ENCODE results near the gene MMP24. TPM values are rescaled to one million over a fixed set of nuclear protein-coding genes. Genes with fewer than 3 reads are reported as not detected.

MMP24 gene
- total and polyA plus RNA-seq, 2 of the 13 experiments (the other 11 are each of a cell fraction or from before 2014, with no cell fraction given) = 0.29 to 0.35 TPM

DNA sequence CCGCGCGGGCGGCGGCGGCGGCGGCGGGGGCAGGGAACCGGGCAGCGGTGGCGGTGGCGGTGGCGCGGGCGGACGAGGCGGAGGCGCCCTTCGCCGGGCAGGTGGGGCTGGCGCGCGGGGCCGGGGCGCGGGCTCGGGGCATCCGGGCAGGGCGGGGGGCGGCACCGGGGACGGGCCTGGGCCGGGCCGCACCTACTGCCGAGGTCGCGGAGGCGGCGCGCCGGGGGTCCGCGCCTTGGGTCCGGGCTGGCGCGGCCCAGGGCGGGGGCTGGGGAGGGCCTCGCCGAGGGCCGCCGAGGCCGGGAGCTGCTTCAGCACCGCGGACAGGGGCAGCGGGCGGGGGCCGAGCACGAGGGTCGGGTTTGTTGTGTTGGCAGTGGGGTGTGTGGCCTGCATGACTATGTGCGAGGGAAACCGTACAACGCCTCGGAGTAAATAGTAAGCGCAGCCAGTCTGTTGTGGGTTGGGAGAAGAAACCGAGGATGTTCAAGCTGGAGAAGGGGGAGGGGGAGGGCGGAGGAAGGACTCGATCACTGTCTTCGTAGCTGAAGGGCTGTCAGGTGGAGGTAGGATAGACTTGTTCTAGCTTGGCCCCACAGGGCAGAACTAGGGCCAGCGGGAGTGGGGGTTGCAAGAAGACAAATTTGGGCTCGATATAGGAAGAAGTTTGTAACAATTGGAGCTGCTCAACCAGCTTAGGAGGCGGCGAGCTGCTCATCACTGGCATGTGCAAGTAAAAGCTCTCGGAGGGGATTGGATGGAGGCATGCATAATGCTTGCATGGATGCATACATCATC is 593 bp downstream of the MMP24 start (continued):
- TF ChIP-seq HMG20B (CRISPR knock-in tag; conservative IDR thresholded peaks at IDR 0.05) = peak; percentile 67; the same call in 1 of the 2 replicates
- peak; percentile 91 for TF ChIP-seq ZFP90 (CRISPR knock-in tag; IDR thresholded peaks at IDR 0.05; ENCODE audit: borderline replicate concordance)
- TF ChIP-seq ZNF768 (CRISPR knock-in tag; IDR thresholded peaks at IDR 0.05) = peak; percentile 89
- TF ChIP-seq ZSCAN29 (CRISPR knock-in tag; conservative IDR thresholded peaks at IDR 0.05) = no peak
- peak; percentile 90 for TF ChIP-seq ZNF205 (CRISPR knock-in tag; IDR thresholded peaks at IDR 0.05)
- TF ChIP-seq, protein P1, sequence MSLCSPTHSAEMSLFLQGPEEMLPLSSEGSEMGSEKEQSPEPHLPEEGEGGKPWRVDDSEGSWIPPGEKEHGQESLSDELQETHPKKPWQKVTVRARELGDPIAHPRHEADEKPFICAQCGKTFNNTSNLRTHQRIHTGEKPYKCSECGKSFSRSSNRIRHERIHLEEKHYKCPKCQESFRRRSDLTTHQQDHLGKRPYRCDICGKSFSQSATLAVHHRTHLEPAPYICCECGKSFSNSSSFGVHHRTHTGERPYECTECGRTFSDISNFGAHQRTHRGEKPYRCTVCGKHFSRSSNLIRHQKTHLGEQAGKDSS (CRISPR knock-in tag; IDR thresholded peaks at IDR 0.05; ENCODE audit: borderline replicate concordance, low read depth) = peak; percentile 93; the same call in 1 of the 2 replicates
- TF ChIP-seq PHB2 (IDR thresholded peaks at IDR 0.05; ENCODE audit: partially characterized antibody) = no peak
- no peak for TF ChIP-seq ZNF615 (CRISPR knock-in tag; IDR thresholded peaks at IDR 0.05; ENCODE audit: borderline replicate concordance)
- no peak for TF ChIP-seq PCBP1 (IDR thresholded peaks at IDR 0.05; ENCODE audit: borderline replicate concordance, low read depth, low read length)
- TF ChIP-seq ATF1 (CRISPR knock-in tag; IDR thresholded peaks at IDR 0.05) = no peak
- TF ChIP-seq BHLHE40 (IDR thresholded peaks at IDR 0.05; ENCODE audit: low read length) = peak; percentile 42; the same call in 1 of the 2 replicates
- peak; percentile 83 for TF ChIP-seq KMT2B (CRISPR knock-in tag; IDR thresholded peaks at IDR 0.05)
- TF ChIP-seq HHEX (CRISPR knock-in tag; IDR thresholded peaks at IDR 0.05) = no peak
- TF ChIP-seq MEF2D (CRISPR knock-in tag; IDR thresholded peaks at IDR 0.05) = peak; percentile 79
- peak; percentile 96; the same call in 1 of the 2 replicates for TF ChIP-seq ATF7-NPFF (CRISPR knock-in tag; IDR thresholded peaks at IDR 0.05; ENCODE audit: low read depth)
- no peak for TF ChIP-seq ZNF619 (CRISPR knock-in tag; IDR thresholded peaks at IDR 0.05)
- no peak for TF ChIP-seq MAFK (conservative IDR thresholded peaks at IDR 0.05 in 1 of 2, IDR thresholded peaks at IDR 0.05 in 1 of 2; ENCODE audit: low read length in 2 of 2)
- TF ChIP-seq SIN3B (IDR thresholded peaks at IDR 0.05; ENCODE audit: low read length) = peak; percentile 22; the same call in 1 of the 2 replicates
- 0 out of 2 replicates have a peak, but pooled peaks have one; percentile 76 for TF ChIP-seq PAWR (CRISPR knock-in tag; IDR thresholded peaks at IDR 0.05; ENCODE audit: borderline replicate concordance)
- TF ChIP-seq ZNF563 (CRISPR knock-in tag; IDR thresholded peaks at IDR 0.05) = peak; percentile 99
- TF ChIP-seq SIX1 (CRISPR knock-in tag; IDR thresholded peaks at IDR 0.05; ENCODE audit: borderline replicate concordance) = peak; percentile 55; the same call in 1 of the 2 replicates
- TF ChIP-seq GFI1 (CRISPR knock-in tag; IDR thresholded peaks at IDR 0.05; ENCODE audit: borderline replicate concordance) = no peak; the same call in 1 of the 2 replicates
- peak; percentile 35; the same call in 1 of the 2 replicates for TF ChIP-seq NAIF1 (CRISPR knock-in tag; IDR thresholded peaks at IDR 0.05; ENCODE audit: borderline replicate concordance)
- peak; percentile 99 for TF ChIP-seq ZNF232 (CRISPR knock-in tag; IDR thresholded peaks at IDR 0.05; ENCODE audit: borderline replicate concordance)
- peak; percentile 98 for TF ChIP-seq ZNF776 (CRISPR knock-in tag; IDR thresholded peaks at IDR 0.05)
- TF ChIP-seq ZNF841 (CRISPR knock-in tag; IDR thresholded peaks at IDR 0.05; ENCODE audit: borderline replicate concordance) = peak; percentile 70; the same call in 1 of the 2 replicates
- TF ChIP-seq ZNF558 (CRISPR knock-in tag; IDR thresholded peaks at IDR 0.05; ENCODE audit: borderline replicate concordance) = peak; percentile 96; the same call in 1 of the 2 replicates
- peak; percentile 98 for TF ChIP-seq CCDC6 (CRISPR knock-in tag; IDR thresholded peaks at IDR 0.05)
- peak; percentile 85 for TF ChIP-seq ZNF12 (CRISPR knock-in tag; IDR thresholded peaks at IDR 0.05)
- peak; percentile 96 for TF ChIP-seq KLF6 (CRISPR knock-in tag; IDR thresholded peaks at IDR 0.05)
- no peak for TF ChIP-seq DPF2 (CRISPR knock-in tag; IDR thresholded peaks at IDR 0.05; ENCODE audit: borderline replicate concordance, low read depth)

Measured in HepG2 (cell line).